Karpas-422 (cell line): ENCODE measurements around the gene ARHGEF28. TPM values are rescaled to one million over a fixed set of nuclear protein-coding genes. Genes with fewer than 3 reads are reported as not detected.

ENCODE experiments used
- DNase-seq: peaks from one replicate; pipeline ENCODE4 v3.0.0-alpha.2; 2015
- H2AFZ ChIP-seq: fragments of 200-600 bp; sonication (generic); 2 replicates; pipeline ENCODE4 v1.6.1; 2014; ENCODE audit warnings: antibody characterized with exemption, low read length, mixed read lengths
- H3K27ac ChIP-seq: fragments of 200-600 bp; sonication (generic); 2 replicates; pipeline ENCODE4 v1.5.1; 2014; ENCODE audit warnings: mild to moderate bottlenecking, low read length, moderate library complexity
- H3K27me3 ChIP-seq: fragments of 200-600 bp; sonication (generic); 2 replicates; pipeline ENCODE4 v1.6.1; 2014; ENCODE audit warnings: low read length, mixed read lengths
- H3K36me3 ChIP-seq: fragments of 200-600 bp; sonication (generic); 2 replicates; pipeline ENCODE4 v1.6.1; 2014; ENCODE audit warnings: low read length, mixed read lengths; ENCODE audit not compliant: insufficient read depth
- H3K4me1 ChIP-seq: fragments of 200-600 bp; sonication (generic); 2 replicates; pipeline ENCODE4 v1.6.1; 2014; ENCODE audit warnings: mild to moderate bottlenecking, low read length, mixed read lengths
- H3K4me2 ChIP-seq: fragments of 200-600 bp; sonication (generic); 2 replicates; pipeline ENCODE4 v1.6.1; 2014; ENCODE audit warnings: low read length, low read depth, mild to moderate bottlenecking; ENCODE audit not compliant: poor library complexity, severe bottlenecking
- H3K4me3 ChIP-seq: fragments of 200-600 bp; sonication (generic); 2 replicates; pipeline ENCODE4 v1.5.1; 2014; ENCODE audit warnings: mild to moderate bottlenecking, antibody characterized with exemption, low read length, mixed read lengths
- H3K79me2 ChIP-seq: fragments of 200-600 bp; sonication (generic); 2 replicates; pipeline ENCODE4 v1.6.1; 2014; ENCODE audit warnings: mild to moderate bottlenecking, low read length, mixed read lengths
- H3K9ac ChIP-seq: fragments of 200-600 bp; sonication (generic); 2 replicates; pipeline ENCODE4 v1.6.0; 2014; ENCODE audit warnings: low read length
- H3K9me2 ChIP-seq: fragments of 200-600 bp; sonication (generic), shearing (Covaris generic); replicated peaks from 2 replicates; pipeline ENCODE4 v1.6.0; 2014; ENCODE audit warnings: mild to moderate bottlenecking, low read length, moderate library complexity; ENCODE audit not compliant: insufficient read depth
- H3K9me3 ChIP-seq: fragments of 300-700, 200-600 bp; sonication (generic); 2 replicates; pipeline ENCODE4 v1.6.1; 2014; ENCODE audit warnings: low read length, mixed read lengths
- H4K20me1 ChIP-seq: fragments of 200-600 bp; sonication (generic); 2 replicates; pipeline ENCODE4 v1.6.1; 2014; ENCODE audit warnings: mild to moderate bottlenecking, antibody characterized with exemption, low read length, low read depth; ENCODE audit not compliant: insufficient read depth
- total RNA-seq: library from RNA; depleted of rRNA; stranded (reverse); fragments of >200 nt; shearing (Covaris generic); gene quantifications from 2 replicates; pipeline ENCODE4 v1.2.3, GENCODE V29; 2014; ENCODE audit warnings: low replicate concordance

ARHGEF28 gene
- total RNA-seq, 1 experiment from 2014 or later = not detected

GRCh38 chr5:73893813-73894212, 267.8 kb downstream of the ARHGEF28 start:
- no peak overlapping the region for H3K27ac ChIP-seq
- no peaks in the 10 kb centered on the region for H3K36me3 ChIP-seq
- no peak for DNase-seq
- H4K20me1 ChIP-seq = no peaks in the 10 kb centered on the region
- H3K9me2 ChIP-seq = no peaks in the 10 kb centered on the region
- H3K27me3 ChIP-seq = no peaks in the 10 kb centered on the region
- H3K79me2 ChIP-seq = no peaks in the 10 kb centered on the region
- H3K9me3 ChIP-seq = no peaks in the 10 kb centered on the region
- no peak overlapping the region for H3K4me3 ChIP-seq
- no peak overlapping the region for H3K4me2 ChIP-seq
- H3K9ac ChIP-seq = no peak overlapping the region
- H2AFZ ChIP-seq = no peak overlapping the region
- peaks cover 5% of the 10 kb centered on the region for H3K4me1 ChIP-seq

- DNase-seq = no peak
- Histone ChIP-seq H2AFZ (no peak overlapping the region), H3K9me3 (no peaks in the 10 kb centered on the region), H3K36me3 (no peaks in the 10 kb centered on the region), H3K4me2 (no peak overlapping the region), H3K27me3 (no peaks in the 10 kb centered on the region), H3K4me1 (peaks cover 11% of the 10 kb centered on the region), H3K9ac (no peak overlapping the region), H3K9me2 (no peaks in the 10 kb centered on the region), H3K79me2 (no peaks in the 10 kb centered on the region), H4K20me1 (no peaks in the 10 kb centered on the region), H3K27ac (no peak overlapping the region), H3K4me3 (no peak overlapping the region)
Observed at GRCh38 chr5:73894860-73895259, 268.9 kb downstream of the ARHGEF28 start.

DNA sequence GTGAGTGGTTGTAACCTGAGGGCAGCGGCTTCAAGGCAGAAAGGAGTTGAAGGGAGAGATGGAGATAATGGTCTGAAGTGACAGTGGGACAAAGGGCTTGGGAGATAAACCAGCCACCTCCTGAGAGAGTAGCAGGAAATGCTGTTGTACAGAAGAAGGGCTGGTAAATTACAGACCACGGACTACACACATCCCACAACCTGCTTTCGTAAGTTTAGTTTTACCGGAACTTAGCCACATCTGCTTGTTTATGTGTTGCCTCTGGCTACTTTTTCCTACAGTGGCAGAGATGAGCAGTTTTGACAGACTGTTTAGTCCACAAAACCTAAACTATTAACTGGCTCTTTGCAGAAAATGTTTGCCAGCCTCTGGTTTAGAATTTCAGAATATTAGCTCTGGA, 269.5 kb downstream of the ARHGEF28 start:
- H3K4me2 ChIP-seq = no peak overlapping the region
- no peak overlapping the region for H2AFZ ChIP-seq
- H3K9me3 ChIP-seq = no peaks in the 10 kb centered on the region
- H3K4me3 ChIP-seq = no peak overlapping the region
- no peaks in the 10 kb centered on the region for H3K79me2 ChIP-seq
- H3K9ac ChIP-seq = no peak overlapping the region
- no peak for DNase-seq
- H3K36me3 ChIP-seq = no peaks in the 10 kb centered on the region
- no peak overlapping the region for H3K27ac ChIP-seq
- H3K9me2 ChIP-seq = no peaks in the 10 kb centered on the region
- no peaks in the 10 kb centered on the region for H3K27me3 ChIP-seq
- no peaks in the 10 kb centered on the region for H4K20me1 ChIP-seq
- H3K4me1 ChIP-seq = peaks cover 11% of the 10 kb centered on the region

GRCh38 chr5:73896097-73896496, 270.1 kb downstream of the ARHGEF28 start:
- no peaks in the 10 kb centered on the region for H3K9me2 ChIP-seq
- no peaks in the 10 kb centered on the region for H3K36me3 ChIP-seq
- H3K79me2 ChIP-seq = no peaks in the 10 kb centered on the region
- H2AFZ ChIP-seq = no peak overlapping the region
- DNase-seq = no peak
- H3K4me3 ChIP-seq = no peak overlapping the region
- peaks cover 11% of the 10 kb centered on the region for H3K4me1 ChIP-seq
- H3K4me2 ChIP-seq = no peak overlapping the region
- H3K27me3 ChIP-seq = no peaks in the 10 kb centered on the region
- H3K9me3 ChIP-seq = no peaks in the 10 kb centered on the region
- no peak overlapping the region for H3K27ac ChIP-seq
- no peaks in the 10 kb centered on the region for H4K20me1 ChIP-seq
- H3K9ac ChIP-seq = no peak overlapping the region

DNA sequence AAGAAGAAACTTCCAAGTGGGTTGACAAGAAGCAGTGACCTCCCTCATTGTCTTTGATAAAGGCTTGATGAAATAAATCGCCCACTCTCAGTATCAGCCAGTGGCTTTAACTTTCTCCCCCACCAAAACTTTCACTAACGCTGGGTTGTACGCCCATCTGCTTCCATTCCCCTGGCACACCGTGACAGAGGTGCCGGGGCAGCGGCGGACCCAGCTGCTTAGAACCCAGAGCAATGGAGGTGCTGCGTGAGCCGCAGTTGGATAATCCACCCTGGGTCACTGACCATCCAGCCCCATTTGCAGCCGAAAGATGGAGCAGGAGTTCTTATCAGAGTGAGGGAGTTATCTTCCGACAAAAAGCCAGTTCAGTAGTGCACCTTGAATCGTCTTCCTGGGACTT, 270.7 kb downstream of the ARHGEF28 start:
- H3K9me3 ChIP-seq = no peaks in the 10 kb centered on the region
- H3K9ac ChIP-seq = no peak overlapping the region
- H2AFZ ChIP-seq = no peak overlapping the region
- no peaks in the 10 kb centered on the region for H4K20me1 ChIP-seq
- H3K36me3 ChIP-seq = no peaks in the 10 kb centered on the region
- no peaks in the 10 kb centered on the region for H3K9me2 ChIP-seq
- no peak overlapping the region for H3K4me3 ChIP-seq
- H3K27ac ChIP-seq = no peak overlapping the region
- DNase-seq = no peak
- no peaks in the 10 kb centered on the region for H3K79me2 ChIP-seq
- H3K27me3 ChIP-seq = no peaks in the 10 kb centered on the region
- H3K4me1 ChIP-seq = peaks cover 11% of the 10 kb centered on the region
- H3K4me2 ChIP-seq = no peak overlapping the region

GRCh38 chr5:73897893-73898292, 271.9 kb downstream of the ARHGEF28 start:
- Histone ChIP-seq H3K27ac (no peak overlapping the region), H3K4me1 (peaks cover 11% of the 10 kb centered on the region), H3K9me2 (no peaks in the 10 kb centered on the region), H3K4me3 (no peak overlapping the region), H3K4me2 (no peak overlapping the region), H3K36me3 (no peaks in the 10 kb centered on the region), H3K9me3 (no peaks in the 10 kb centered on the region), H2AFZ (no peak overlapping the region), H3K9ac (no peak overlapping the region), H4K20me1 (no peaks in the 10 kb centered on the region), H3K27me3 (no peaks in the 10 kb centered on the region), H3K79me2 (no peaks in the 10 kb centered on the region)
- DNase-seq = no peak

- H2AFZ ChIP-seq = no peak overlapping the region
- H3K9me2 ChIP-seq = no peaks in the 10 kb centered on the region
- no peaks in the 10 kb centered on the region for H3K27me3 ChIP-seq
- H3K9me3 ChIP-seq = no peaks in the 10 kb centered on the region
- H3K79me2 ChIP-seq = no peaks in the 10 kb centered on the region
- H3K4me2 ChIP-seq = peak overlapping the region; percentile 11
- DNase-seq = peak; percentile 46
- no peak overlapping the region for H3K27ac ChIP-seq
- peaks cover 11% of the 10 kb centered on the region for H3K4me1 ChIP-seq
- H4K20me1 ChIP-seq = no peaks in the 10 kb centered on the region
- no peak overlapping the region for H3K4me3 ChIP-seq
- no peaks in the 10 kb centered on the region for H3K36me3 ChIP-seq
- H3K9ac ChIP-seq = no peak overlapping the region; the same call in 1 of the 2 replicates
Observed at GRCh38 chr5:73899055-73899454, 273.1 kb downstream of the ARHGEF28 start.

DNA sequence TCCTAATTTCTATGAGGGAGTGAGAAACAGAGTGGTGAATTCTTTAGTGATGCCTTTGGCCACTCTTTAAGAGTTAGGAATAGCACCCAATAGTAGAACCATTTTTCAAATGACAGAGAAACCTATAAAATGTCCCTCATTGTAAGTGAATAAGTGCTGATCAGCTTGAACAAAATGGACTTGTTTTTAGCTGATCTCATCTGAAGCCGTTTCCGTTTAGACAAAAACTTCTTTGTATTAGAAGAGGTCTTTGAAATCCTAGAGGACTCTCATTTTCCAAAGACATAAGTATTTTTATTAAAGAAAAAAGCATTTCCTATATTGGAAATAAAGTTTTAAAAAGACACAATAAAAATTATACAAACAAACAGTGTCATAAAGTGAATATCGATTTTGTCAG, 273.9 kb downstream of the ARHGEF28 start:
- H3K36me3 ChIP-seq = no peaks in the 10 kb centered on the region
- H3K27me3 ChIP-seq = no peaks in the 10 kb centered on the region
- no peak overlapping the region for H3K9ac ChIP-seq
- H3K4me2 ChIP-seq = no peak overlapping the region
- H3K9me2 ChIP-seq = no peaks in the 10 kb centered on the region
- H2AFZ ChIP-seq = no peak overlapping the region
- peaks cover 11% of the 10 kb centered on the region for H3K4me1 ChIP-seq
- no peaks in the 10 kb centered on the region for H3K9me3 ChIP-seq
- no peak for DNase-seq
- no peaks in the 10 kb centered on the region for H3K79me2 ChIP-seq
- no peak overlapping the region for H3K4me3 ChIP-seq
- no peak overlapping the region for H3K27ac ChIP-seq
- H4K20me1 ChIP-seq = no peaks in the 10 kb centered on the region

DNA sequence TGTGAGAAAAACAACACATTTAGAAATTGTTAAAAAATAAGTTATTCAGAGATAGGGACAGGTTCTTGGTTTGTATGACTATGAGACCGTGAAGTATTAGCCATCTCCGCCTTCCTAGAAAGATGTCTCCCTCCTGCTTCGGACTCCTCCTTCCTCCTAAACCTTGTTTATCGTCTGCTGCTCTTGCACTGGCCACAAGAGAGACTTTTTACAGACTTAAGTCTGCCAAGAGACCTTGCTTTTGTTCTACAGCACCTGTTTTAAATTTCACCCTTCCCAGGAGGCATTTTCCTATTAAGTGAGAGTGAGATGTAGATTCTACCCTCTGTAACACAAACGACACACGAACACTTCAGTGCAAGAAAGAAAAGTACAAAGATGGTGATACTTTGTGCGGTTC, 274.6 kb downstream of the ARHGEF28 start:
- Histone ChIP-seq H3K9me2 (no peaks in the 10 kb centered on the region), H3K4me3 (no peak overlapping the region), H2AFZ (no peak overlapping the region), H3K79me2 (no peaks in the 10 kb centered on the region), H3K9ac (no peak overlapping the region), H3K4me1 (peaks cover 11% of the 10 kb centered on the region), H3K27me3 (no peaks in the 10 kb centered on the region), H3K36me3 (no peaks in the 10 kb centered on the region), H3K9me3 (no peaks in the 10 kb centered on the region), H3K4me2 (no peak overlapping the region), H3K27ac (no peak overlapping the region), H4K20me1 (no peaks in the 10 kb centered on the region)
- DNase-seq = no peak
